Endodermal cell (in vitro differentiated cells): Measurements from ENCODE around the gene ATAD3B. TPM values are rescaled to one million over a fixed set of nuclear protein-coding genes. Genes with fewer than 3 reads are reported as not detected.
A peak's percentile ranks its signal among the peaks of the same experiment; 100 is the strongest.

Experiments
- DNase-seq: peaks from one replicate; pipeline ENCODE4 v3.0.0-alpha.2; 2017
- H3K27ac ChIP-seq: 2 replicates; pipeline ENCODE4 v1.5.1; 2013; ENCODE audit warnings: mild to moderate bottlenecking, low read depth, low read length, moderate library complexity
- H3K27me3 ChIP-seq: 2 replicates; pipeline ENCODE4 v1.6.1; 2013; ENCODE audit warnings: mild to moderate bottlenecking, low read length, moderate library complexity; ENCODE audit not compliant: insufficient read depth, control insufficient read depth, poor library complexity, severe bottlenecking
- H3K36me3 ChIP-seq: 2 replicates; pipeline ENCODE4 v1.7.0; 2013; ENCODE audit warnings: mild to moderate bottlenecking, low read length, moderate library complexity; ENCODE audit not compliant: control insufficient read depth, insufficient read depth
- H3K4me1 ChIP-seq: one replicate; pipeline ENCODE4 v1.7.0; 2013; ENCODE audit warnings: low read length; ENCODE audit not compliant: control insufficient read depth, insufficient read depth
- H3K4me3 ChIP-seq: 2 replicates; pipeline ENCODE4 v1.5.1; 2013; ENCODE audit warnings: mild to moderate bottlenecking, low read length, moderate library complexity
- H3K9ac ChIP-seq: 2 replicates; pipeline ENCODE4 v1.6.1; 2013; ENCODE audit warnings: mild to moderate bottlenecking, low read length, moderate library complexity; ENCODE audit not compliant: poor library complexity, severe bottlenecking; ENCODE audit errors: extremely low read depth
- H3K9me3 ChIP-seq: 2 replicates; pipeline ENCODE4 v1.6.1; 2013; ENCODE audit warnings: mild to moderate bottlenecking, low read length, moderate library complexity; ENCODE audit not compliant: control insufficient read depth
- H3K27ac Mint-ChIP-seq: 2 replicates; pipeline ENCODE4 v1.8.0; 2020; ENCODE audit warnings: mixed read lengths
- H3K27me3 Mint-ChIP-seq: 2 replicates; pipeline ENCODE4 v1.8.0; 2021; ENCODE audit warnings: mild to moderate bottlenecking, mixed read lengths; ENCODE audit not compliant: insufficient read depth
- H3K36me3 Mint-ChIP-seq: 2 replicates; pipeline ENCODE4 v1.8.0; 2020; ENCODE audit warnings: low read depth, mixed read lengths
- H3K4me1 Mint-ChIP-seq: 2 replicates; pipeline ENCODE4 v1.8.0; 2020; ENCODE audit warnings: mixed read lengths
- H3K4me3 Mint-ChIP-seq: 2 replicates; pipeline ENCODE4 v1.8.0; 2020; ENCODE audit warnings: mild to moderate bottlenecking, moderate library complexity, mixed read lengths
- H3K9me3 Mint-ChIP-seq: 2 replicates; pipeline ENCODE4 v1.8.0; 2020; ENCODE audit warnings: mild to moderate bottlenecking, mixed read lengths
- CTCF ChIP-seq: fragments of 200-600 bp; sonication (generic); conservative IDR thresholded peaks from 2 replicates; pipeline ENCODE4 v1.5.0; 2021; ENCODE audit warnings: antibody characterized with exemption, mild to moderate bottlenecking
- WGBS, 2 experiments: methylation state at CpG; one replicate each; pipeline versions ENCODE4 v1.1.5 to v1.1.7; 2013; ENCODE audit warnings: missing lambda C conversion rate in 2 of 2, mixed read lengths in 1 of 2; ENCODE audit not compliant: insufficient coverage in 1 of 2, insufficient read length in 1 of 2; 5-methylcytosine and 5-hydroxymethylcytosine counted together
- total RNA-seq, 2 donors: library from RNA; stranded (reverse); fragmentation: NEBNext Ultra II Directional in 1 of 2; extraction: Animal tissue kit (Norgen Biotek cat#: 25700) in 1 of 2; gene quantifications; 2 replicates in 1 of 2; 3 replicates in 1 of 2; pipeline ENCODE4 v1.2.1, GENCODE V29; 2021

The ATAD3B gene
- total RNA-seq, 2 donors from 2014 or later = 41.8 to 47.4 TPM

- H3K27me3 ChIP-seq = peaks cover 16% of the 10 kb centered on the region
- no peak overlapping the region for H3K9ac ChIP-seq
- H3K4me1 ChIP-seq = peaks cover 14% of the 10 kb centered on the region
- H3K9me3 ChIP-seq = no peaks in the 10 kb centered on the region
- DNase-seq = no peak
- TF ChIP-seq CTCF = no peak
- Mint-ChIP-seq H3K9me3 (no peaks in the 10 kb centered on the region), H3K27me3 (peaks cover 4% of the 10 kb centered on the region), H3K4me3 (peak overlapping the region; percentile 56), H3K36me3 (peaks cover 3% of the 10 kb centered on the region), H3K4me1 (peaks cover 3% of the 10 kb centered on the region), H3K27ac (no peak overlapping the region)
- no peak overlapping the region for H3K27ac ChIP-seq
- 89 to 92% methylated on average over 5 to 7 of the region's 7 CpGs for WGBS, 2 experiments
- no peaks in the 10 kb centered on the region for H3K36me3 ChIP-seq
- peak overlapping the region; percentile 58 for H3K4me3 ChIP-seq
Measured at GRCh38 chr1:1436630-1437032, 34.9 kb upstream of the ATAD3B start.

- Mint-ChIP-seq H3K36me3 (peaks cover 3% of the 10 kb centered on the region), H3K9me3 (no peaks in the 10 kb centered on the region), H3K4me1 (peaks cover 3% of the 10 kb centered on the region), H3K27ac (no peak overlapping the region), H3K27me3 (peaks cover 4% of the 10 kb centered on the region), H3K4me3 (no peak overlapping the region)
- no peak overlapping the region for H3K4me3 ChIP-seq
- no peak for TF ChIP-seq CTCF
- no peak overlapping the region for H3K9ac ChIP-seq
- peaks cover 16% of the 10 kb centered on the region for H3K27me3 ChIP-seq
- no peak overlapping the region for H3K27ac ChIP-seq
- H3K9me3 ChIP-seq = no peaks in the 10 kb centered on the region
- no peaks in the 10 kb centered on the region for H3K36me3 ChIP-seq
- DNase-seq = no peak
- H3K4me1 ChIP-seq = peaks cover 14% of the 10 kb centered on the region
- WGBS, 2 experiments = 92 to 98% methylated on average over 24 to 31 of the region's 31 CpGs
Measured at GRCh38 chr1:1437033-1437903, 34.3 kb upstream of the ATAD3B start.

- WGBS, 2 experiments = 83 to 85% methylated on average over 8 to 11 of the region's 11 CpGs
- H3K4me1 Mint-ChIP-seq = peaks cover 2% of the 10 kb centered on the region
- Histone ChIP-seq H3K9me3 (no peaks in the 10 kb centered on the region), H3K4me3 (no peak overlapping the region), H3K27ac (no peak overlapping the region), H3K9ac (no peak overlapping the region), H3K4me1 (peaks cover 14% of the 10 kb centered on the region), H3K27me3 (peaks cover 16% of the 10 kb centered on the region), H3K36me3 (no peaks in the 10 kb centered on the region)
- no peak overlapping the region for H3K4me3 Mint-ChIP-seq
- H3K27me3 Mint-ChIP-seq = peaks cover 4% of the 10 kb centered on the region
- DNase-seq = no peak
- no peak for TF ChIP-seq CTCF
- no peak overlapping the region for H3K27ac Mint-ChIP-seq
- no peaks in the 10 kb centered on the region for H3K9me3 Mint-ChIP-seq
- peaks cover 3% of the 10 kb centered on the region for H3K36me3 Mint-ChIP-seq
Measured at GRCh38 chr1:1437904-1438376, 33.6 kb upstream of the ATAD3B start.
